Vagina (tissue), 2 donors: ENCODE results near the gene OR1E2.
"Not testable (repeated sequence)": the region's sequence is repeated elsewhere in the genome, so short reads cannot be mapped to it uniquely, and the experiment has no call there.

Experiments used
- POLR2A ChIP-seq, 2 donors: fragments of 450-650 bp; IDR thresholded peaks; one replicate each; pipeline ENCODE4 v1.6.1; 2017; ENCODE audit warnings: antibody characterized with exemption in 2 of 2, mild to moderate bottlenecking in 2 of 2, moderate library complexity in 2 of 2
- TF ChIP-seq, protein P1 (sequence below), 3 experiments: fragments of 450-650 bp in 2 of 3; fragments of 200-600 bp in 1 of 3; sonication (generic) in 1 of 3; IDR thresholded peaks; one replicate each; pipeline ENCODE4 v1.5.1; 2017 to 2019; ENCODE audit warnings: antibody characterized with exemption in 3 of 3, mild to moderate bottlenecking in 2 of 3, moderate library complexity in 2 of 3

DNA sequence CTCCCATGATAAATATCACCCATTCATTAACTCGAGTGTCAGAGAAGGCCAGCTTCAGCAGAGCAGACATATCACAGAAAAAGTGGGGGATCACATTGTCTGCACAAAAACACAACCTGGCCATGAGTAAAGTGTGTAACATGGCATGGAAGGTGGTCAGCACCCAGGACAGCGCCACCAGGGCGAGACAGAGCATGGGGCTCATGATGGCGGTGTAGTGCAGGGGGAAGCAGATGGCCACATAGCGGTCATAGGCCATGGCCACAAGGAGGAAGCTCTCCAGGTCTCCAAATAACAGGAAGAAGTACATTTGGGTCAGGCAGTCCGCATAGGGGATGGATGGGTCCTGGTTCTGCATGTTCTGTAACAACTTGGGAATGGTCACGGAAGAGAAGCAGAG is 35.8 kb downstream of the OR1E2 start:
- TF ChIP-seq, protein P1, sequence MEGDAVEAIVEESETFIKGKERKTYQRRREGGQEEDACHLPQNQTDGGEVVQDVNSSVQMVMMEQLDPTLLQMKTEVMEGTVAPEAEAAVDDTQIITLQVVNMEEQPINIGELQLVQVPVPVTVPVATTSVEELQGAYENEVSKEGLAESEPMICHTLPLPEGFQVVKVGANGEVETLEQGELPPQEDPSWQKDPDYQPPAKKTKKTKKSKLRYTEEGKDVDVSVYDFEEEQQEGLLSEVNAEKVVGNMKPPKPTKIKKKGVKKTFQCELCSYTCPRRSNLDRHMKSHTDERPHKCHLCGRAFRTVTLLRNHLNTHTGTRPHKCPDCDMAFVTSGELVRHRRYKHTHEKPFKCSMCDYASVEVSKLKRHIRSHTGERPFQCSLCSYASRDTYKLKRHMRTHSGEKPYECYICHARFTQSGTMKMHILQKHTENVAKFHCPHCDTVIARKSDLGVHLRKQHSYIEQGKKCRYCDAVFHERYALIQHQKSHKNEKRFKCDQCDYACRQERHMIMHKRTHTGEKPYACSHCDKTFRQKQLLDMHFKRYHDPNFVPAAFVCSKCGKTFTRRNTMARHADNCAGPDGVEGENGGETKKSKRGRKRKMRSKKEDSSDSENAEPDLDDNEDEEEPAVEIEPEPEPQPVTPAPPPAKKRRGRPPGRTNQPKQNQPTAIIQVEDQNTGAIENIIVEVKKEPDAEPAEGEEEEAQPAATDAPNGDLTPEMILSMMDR (IDR thresholded peaks at IDR 0.05): not testable (repeated sequence)
- not testable (repeated sequence) for TF ChIP-seq POLR2A (IDR thresholded peaks at IDR 0.05)
